HepG2 (cell line): ENCODE measurements around the gene ITGB3. TPM values are rescaled to one million over a fixed set of nuclear protein-coding genes. Genes with fewer than 3 reads are reported as not detected.

ENCODE experiments used
- ATAC-seq: fragments of 200-7000 bp; cut with Tn5 transposase; 3 replicates; pipeline ENCODE4 v1.9.1; 2020; ENCODE audit warnings: mild to moderate bottlenecking, moderate library complexity
- BruUV-seq: library from RNA; stranded (reverse); fragments of 400-500 nt; replicated peaks from 2 replicates; lab custom pipeline; 2021; lab: Mats Ljungman, UMichigan
- CTCF ChIA-PET: fragments of 300-600 bp; formaldehyde crosslinking; extraction: SDS; loops from one replicate; lab custom pipeline; 2021; ENCODE audit warnings: low total read pairs, inconsistent platforms, low intra/inter-chr PET ratio; lab: Yijun Ruan, JAX
- POLR2A ChIA-PET: fragments of 350-600 bp; sonication (Branson Sonifier 250); formaldehyde crosslinking; loops from one replicate; lab custom pipeline; 2020; ENCODE audit warnings: antibody characterized with exemption, inconsistent platforms; lab: Yijun Ruan, JAX
- DNase-seq: peaks from one replicate; pipeline ENCODE4 v3.0.0-alpha.2; 2015; ENCODE audit warnings: low spot score
- FAIRE-seq: peaks from 3 replicates; lab custom pipeline; 2011; peaks lifted over from hg19 to GRCh38; lab: Jason Lieb, UNC
- H2AFZ ChIP-seq: one replicate; pipeline ENCODE4 v1.6.1; 2011; ENCODE audit warnings: low read length, inconsistent platforms
- H3K27ac ChIP-seq: fragments of 300-600 bp; 3 replicates; pipeline ENCODE4 v1.8.0; 2011; ENCODE audit warnings: mixed run types, mild to moderate bottlenecking, mixed read lengths, low read length, inconsistent platforms; ENCODE audit not compliant: insufficient read depth; ENCODE audit errors: extremely low read length
- H3K27me3 ChIP-seq, 2 experiments: fragments of 200-600 bp in 1 of 2; 2 replicates in 1 of 2; 3 replicates in 1 of 2; pipeline versions ENCODE4 v1.6.0 to v1.8.0; 2011; ENCODE audit warnings: low read length in 2 of 2, mild to moderate bottlenecking in 2 of 2, moderate library complexity in 2 of 2, inconsistent platforms in 1 of 2; ENCODE audit not compliant: insufficient read depth in 2 of 2, control insufficient read depth in 1 of 2
- H3K36me3 ChIP-seq, 2 experiments: fragments of 200-600 bp in 1 of 2; replicated peaks in 1 of 2; 2 replicates in 1 of 2; 3 replicates in 1 of 2; pipeline versions ENCODE4 v1.5.1 to v1.8.0; 2011; ENCODE audit warnings: low read length in 2 of 2, inconsistent platforms in 1 of 2; ENCODE audit not compliant: insufficient read depth in 2 of 2, control insufficient read depth in 1 of 2
- H3K4me1 ChIP-seq: 2 replicates; pipeline ENCODE4 v1.5.1; 2012; ENCODE audit warnings: low read length, inconsistent platforms; ENCODE audit not compliant: insufficient read depth
- H3K4me2 ChIP-seq: 2 replicates; pipeline ENCODE4 v1.6.0; 2011; ENCODE audit warnings: low read depth, low read length, inconsistent platforms
- H3K4me3 ChIP-seq, 3 experiments: fragments of 200-600 bp in 1 of 3; sonication (generic), shearing (Covaris generic) in 1 of 3; replicated peaks in 1 of 3; 2 replicates each; pipeline ENCODE4 v1.5.1; 2011 to 2016; ENCODE audit warnings: low read length in 3 of 3, inconsistent platforms in 2 of 3, low read depth in 2 of 3, mild to moderate bottlenecking in 2 of 3, control low read depth in 1 of 3, mixed read lengths in 1 of 3; ENCODE audit not compliant: insufficient read depth in 1 of 3
- H3K79me2 ChIP-seq: one replicate; pipeline ENCODE4 v1.6.1; 2011; ENCODE audit warnings: low read length, inconsistent platforms; ENCODE audit not compliant: insufficient read depth
- H3K9ac ChIP-seq: 2 replicates; pipeline ENCODE4 v1.6.0; 2011; ENCODE audit warnings: mild to moderate bottlenecking, low read depth, low read length, inconsistent platforms; ENCODE audit not compliant: insufficient read depth
- H3K9me3 ChIP-seq: 2 replicates; pipeline ENCODE4 v1.5.1; 2012; ENCODE audit warnings: mild to moderate bottlenecking, low read length
- H4K20me1 ChIP-seq: 2 replicates; pipeline ENCODE4 v1.6.0; 2011; ENCODE audit warnings: inconsistent platforms, mild to moderate bottlenecking, low read length, moderate library complexity; ENCODE audit not compliant: insufficient read depth
- GABPA ChIP-seq, 2 experiments: IDR thresholded peaks; 2 replicates each; pipeline ENCODE4 v1.6.1; 2011 to 2016; ENCODE audit warnings: low read depth in 2 of 2, low read length in 1 of 2, missing biosample characterization in 1 of 2, missing genetic modification characterization in 1 of 2
- GMEB2 ChIP-seq: IDR thresholded peaks from 2 replicates; pipeline ENCODE4 v1.6.1; 2016; ENCODE audit warnings: missing biosample characterization, missing genetic modification reagents, low read depth
- JDP2 ChIP-seq: sonication (generic); formaldehyde crosslinking; IDR thresholded peaks from 2 replicates; pipeline ENCODE4 v1.8.1; 2022; ENCODE audit warnings: missing genetic modification reagents, borderline replicate concordance
- KMT2B ChIP-seq: IDR thresholded peaks from 2 replicates; pipeline ENCODE4 v1.6.1; 2016; ENCODE audit warnings: missing genetic modification reagents, missing compliant biosample characterization
- NFKB2 ChIP-seq: sonication (generic); formaldehyde crosslinking; IDR thresholded peaks from 2 replicates; pipeline ENCODE4 v1.4.0; 2020; ENCODE audit warnings: missing genetic modification reagents, borderline replicate concordance
- NR2C2 ChIP-seq: sonication (generic); formaldehyde crosslinking; IDR thresholded peaks from 2 replicates; pipeline ENCODE4 v1.4.0; 2020; ENCODE audit warnings: missing genetic modification reagents, mild to moderate bottlenecking, moderate library complexity, borderline replicate concordance
- PHF5A ChIP-seq: IDR thresholded peaks from one replicate; pipeline ENCODE4 v1.6.1; 2018; ENCODE audit warnings: low read depth, missing genetic modification reagents; ENCODE audit not compliant: unreplicated experiment
- PITX1 ChIP-seq: sonication (generic); formaldehyde crosslinking; IDR thresholded peaks from 2 replicates; pipeline ENCODE4 v1.5.1; 2020; ENCODE audit warnings: mild to moderate bottlenecking, missing genetic modification reagents
- PREB ChIP-seq: sonication (generic); formaldehyde crosslinking; IDR thresholded peaks from 2 replicates; pipeline ENCODE4 v1.4.0; 2020; ENCODE audit warnings: missing genetic modification reagents
- RAD21 ChIP-seq: fragments of 450-650 bp; formaldehyde crosslinking; IDR thresholded peaks from 2 replicates; pipeline ENCODE4 v1.5.0; 2020; ENCODE audit warnings: mild to moderate bottlenecking
- SOX13 ChIP-seq, 3 experiments: fragments of 450-650 bp in 1 of 3; sonication (generic) in 1 of 3; formaldehyde crosslinking in 1 of 3; IDR thresholded peaks in 2 of 3; conservative IDR thresholded peaks in 1 of 3; 2 replicates each; pipeline versions ENCODE4 v1.5.0 to v1.6.1; 2016 to 2020; ENCODE audit warnings: antibody characterized with exemption in 1 of 3, mild to moderate bottlenecking in 1 of 3, missing compliant biosample characterization in 1 of 3, missing genetic modification reagents in 1 of 3, moderate library complexity in 1 of 3
- ZBTB8A ChIP-seq: sonication (generic); formaldehyde crosslinking; IDR thresholded peaks from 2 replicates; pipeline ENCODE4 v1.4.0; 2020; ENCODE audit warnings: mild to moderate bottlenecking, low read depth, missing genetic modification reagents, borderline replicate concordance
- ZNF513 ChIP-seq: sonication (generic); formaldehyde crosslinking; conservative IDR thresholded peaks from 2 replicates; pipeline ENCODE4 v1.5.0; 2020; ENCODE audit warnings: missing genetic modification reagents
- ZNF614 ChIP-seq: IDR thresholded peaks from 2 replicates; pipeline ENCODE4 v1.6.1; 2018; ENCODE audit warnings: missing biosample characterization, missing genetic modification reagents, inconsistent platforms, borderline replicate concordance
- ZNF772 ChIP-seq: sonication (generic); formaldehyde crosslinking; IDR thresholded peaks from 2 replicates; pipeline ENCODE4 v1.5.0; 2020; ENCODE audit warnings: mild to moderate bottlenecking, missing genetic modification reagents
- ZSCAN5A ChIP-seq: sonication (generic); formaldehyde crosslinking; IDR thresholded peaks from 2 replicates; pipeline ENCODE4 v1.8.0; 2022; ENCODE audit warnings: mild to moderate bottlenecking, missing genetic modification reagents, borderline replicate concordance
- WGBS: methylation state at CpG from one replicate; pipeline ENCODE4 v1.1.6; 2017; ENCODE audit warnings: low lambda C conversion rate; 5-methylcytosine and 5-hydroxymethylcytosine counted together
- in situ Hi-C: cut with HindIII; loops from 2 replicates; pipeline ENCODE4 v1.10.0; 2017; ENCODE audit warnings: low pct_unique_long_range_greater_than_20kb; ENCODE audit not compliant: extremely low pct_ligation_motif_present
- intact Hi-C: fragments of 100-400 bp; cut with micrococcal nuclease; formaldehyde crosslinking; loops from one replicate; pipeline ENCODE4 v1.10.0; 2022; ENCODE audit not compliant: unreplicated experiment
- polyA plus RNA-seq, 8 experiments: library from polyadenylated mRNA; depleted of rRNA in 3 of 8; stranded (reverse) in 7 of 8; unstranded in 1 of 8; fragments of >200 nt; fragmentation: Illumina TruSeq in 4 of 8; extraction: Trizol in 4 of 8; gene quantifications; 2 replicates each; pipeline versions ENCODE4 v1.2.1 to v1.2.3, GENCODE V29; 2011 to 2016; ENCODE audit warnings: low read depth in 4 of 8, missing spikeins in 1 of 8, mixed read lengths in 1 of 8; ENCODE audit not compliant: insufficient read depth in 1 of 8
- total RNA-seq, 5 experiments: library from RNA; depleted of rRNA; stranded (reverse); fragments of >200 nt; fragmentation: Illumina TruSeq; extraction: Trizol; gene quantifications; 2 replicates each; pipeline ENCODE4 v1.2.3, GENCODE V29; 2016; ENCODE audit warnings: low read depth in 1 of 5
- TF ChIP-seq, protein P1 (sequence below): sonication (generic); formaldehyde crosslinking; conservative IDR thresholded peaks from 2 replicates; pipeline ENCODE4 v1.4.0; 2020; ENCODE audit warnings: missing genetic modification reagents

The ITGB3 gene
- total and polyA plus RNA-seq, 2 of the 13 experiments (the other 11 are each of a cell fraction or from before 2014, with no cell fraction given): 0.09 to 0.31 TPM

GRCh38 chr17:47210779-47211178 lies 42.8 kb upstream of the ITGB3 start:
- ChIA-PET CTCF (no interaction called here), POLR2A (no interaction called here)
- Histone ChIP-seq H4K20me1 (no peaks in the 10 kb centered on the region), H3K27me3 (peaks cover 0 to 29% of the 10 kb centered on the region in 2 experiments; a peak in 4 of 5 replicates), H3K79me2 (no peaks in the 10 kb centered on the region), H3K27ac (no peak overlapping the region), H3K9me3 (no peaks in the 10 kb centered on the region), H3K4me3 (no peak overlapping the region), H3K4me2 (no peak overlapping the region), H3K4me1 (peaks cover 1% of the 10 kb centered on the region; the same call in 1 of the 2 replicates), H2AFZ (no peak overlapping the region), H3K9ac (no peak overlapping the region), H3K36me3 (no peaks in the 10 kb centered on the region)
- FAIRE-seq: no peak
- WGBS: 24% methylated on average over 2 of the region's 2 CpGs
- TF ChIP-seq RAD21 (CRISPR knock-in tag) (no peak), ZSCAN5A (no peak), KMT2B (CRISPR knock-in tag) (no peak), SOX13 (IDR thresholded peaks at IDR 0.05) (no peak), SOX13 (CRISPR knock-in tag; conservative IDR thresholded peaks at IDR 0.05 in 1 of 2, IDR thresholded peaks at IDR 0.05 in 1 of 2) (no peak), ZNF772 (no peak), PREB (CRISPR knock-in tag) (no peak), JDP2 (CRISPR knock-in tag) (no peak), ZBTB8A (CRISPR knock-in tag) (no peak), ZNF614 (CRISPR knock-in tag) (no peak), PHF5A (no peak), GMEB2 (CRISPR knock-in tag) (no peak), PITX1 (CRISPR knock-in tag) (no peak), NFKB2 (CRISPR knock-in tag) (no peak), ZNF513 (CRISPR knock-in tag) (no peak), NR2C2 (CRISPR knock-in tag) (no peak), GABPA (IDR thresholded peaks at IDR 0.05; ENCODE audit: low read depth, low read length) (no peak), GABPA (CRISPR knock-in tag; IDR thresholded peaks at IDR 0.05; ENCODE audit: low read depth) (no peak)
- TF ChIP-seq, protein P1, sequence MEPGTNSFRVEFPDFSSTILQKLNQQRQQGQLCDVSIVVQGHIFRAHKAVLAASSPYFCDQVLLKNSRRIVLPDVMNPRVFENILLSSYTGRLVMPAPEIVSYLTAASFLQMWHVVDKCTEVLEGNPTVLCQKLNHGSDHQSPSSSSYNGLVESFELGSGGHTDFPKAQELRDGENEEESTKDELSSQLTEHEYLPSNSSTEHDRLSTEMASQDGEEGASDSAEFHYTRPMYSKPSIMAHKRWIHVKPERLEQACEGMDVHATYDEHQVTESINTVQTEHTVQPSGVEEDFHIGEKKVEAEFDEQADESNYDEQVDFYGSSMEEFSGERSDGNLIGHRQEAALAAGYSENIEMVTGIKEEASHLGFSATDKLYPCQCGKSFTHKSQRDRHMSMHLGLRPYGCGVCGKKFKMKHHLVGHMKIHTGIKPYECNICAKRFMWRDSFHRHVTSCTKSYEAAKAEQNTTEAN (CRISPR knock-in tag): no peak
- no TSS peak for BruUV-seq
- ATAC-seq: no peak
- DNase-seq: no peak
- intact Hi-C loops (no loop called here), in situ Hi-C loops (no loop called here)
